ENCODE measurements around the gene RHBDD1.
A peak's percentile ranks its signal among the peaks of the same experiment; 100 is the strongest.

Gene RHBDD1

GRCh38 chr2:226888971-226889370 lies 53.1 kb downstream of the RHBDD1 start:
- DNase-seq = peak; percentile 31

GRCh38 chr2:226890286-226890685 lies 54.4 kb downstream of the RHBDD1 start:
- no peak for DNase-seq

- DNase-seq = peak; percentile 87
Observed at GRCh38 chr2:226891780-226892590, 56.1 kb downstream of the RHBDD1 start.

- peak; percentile 68 for DNase-seq
Observed at GRCh38 chr2:226892729-226893128, 56.9 kb downstream of the RHBDD1 start.

GRCh38 chr2:226893216-226893615 lies 57.4 kb downstream of the RHBDD1 start:
- DNase-seq = peak; percentile 72

- DNase-seq = no peak
Observed at GRCh38 chr2:226894752-226895151, 58.9 kb downstream of the RHBDD1 start.

GRCh38 chr2:226895579-226895978 lies 59.7 kb downstream of the RHBDD1 start:
- no peak for DNase-seq

- DNase-seq = no peak
Observed at GRCh38 chr2:226898121-226898520, 62.3 kb downstream of the RHBDD1 start.

- no peak for DNase-seq
Observed at GRCh38 chr2:226898897-226899296, 63.0 kb downstream of the RHBDD1 start.

- no peak for DNase-seq
Observed at GRCh38 chr2:226902041-226902966, 66.5 kb downstream of the RHBDD1 start.

- peak; percentile 92 for DNase-seq
Observed at GRCh38 chr2:226903179-226903578, 67.3 kb downstream of the RHBDD1 start.

- DNase-seq = no peak
Observed at GRCh38 chr2:226904592-226904991, 68.7 kb downstream of the RHBDD1 start.

GRCh38 chr2:226905718-226906117 lies 69.9 kb downstream of the RHBDD1 start:
- no peak for DNase-seq

GRCh38 chr2:226906163-226906693 lies 70.4 kb downstream of the RHBDD1 start:
- no peak for DNase-seq

- peak; percentile 26 for DNase-seq
Observed at GRCh38 chr2:226909126-226909525, 73.3 kb downstream of the RHBDD1 start.

GRCh38 chr2:226909836-226910235 lies 74.0 kb downstream of the RHBDD1 start:
- no peak for DNase-seq

GRCh38 chr2:226910384-226910783 lies 74.5 kb downstream of the RHBDD1 start:
- DNase-seq = no peak

GRCh38 chr2:226911932-226912331 lies 76.1 kb downstream of the RHBDD1 start:
- peak; percentile 68 for DNase-seq

- no peak for DNase-seq
Observed at GRCh38 chr2:226913641-226914040, 77.8 kb downstream of the RHBDD1 start.

GRCh38 chr2:226915846-226916360 lies 80.0 kb downstream of the RHBDD1 start:
- peak; percentile 50 for DNase-seq

- DNase-seq = no peak
Observed at GRCh38 chr2:226916669-226917068, 80.8 kb downstream of the RHBDD1 start.

GRCh38 chr2:226932443-226932842 lies 96.6 kb downstream of the RHBDD1 start:
- no peak for DNase-seq

GRCh38 chr2:226934546-226935201 lies 98.8 kb downstream of the RHBDD1 start:
- DNase-seq = peak; percentile 8
